ENCODE results near the gene KLF14.

Gene KLF14

GRCh38 chr7:130736298-130736900 lies 2.4 kb upstream of the KLF14 start:
- CTCF ChIA-PET = no interaction called here
- DNase-seq (ENCODE audit: extremely low spot score) = no peak
- POLR2A ChIA-PET = no interaction called here
- TF ChIP-seq FOXA1 (IDR thresholded peaks at IDR 0.05) (no peak), ELF4 (IDR thresholded peaks at IDR 0.05) (no peak), BHLHE40 (IDR thresholded peaks at IDR 0.05; ENCODE audit: borderline replicate concordance) (no peak), SP1 (IDR thresholded peaks at IDR 0.05) (no peak), LEF1 (IDR thresholded peaks at IDR 0.05; ENCODE audit: borderline replicate concordance) (no peak), ARNT (IDR thresholded peaks at IDR 0.05) (no peak), FOXK2 (IDR thresholded peaks at IDR 0.05) (no peak), PKNOX1 (IDR thresholded peaks at IDR 0.05) (no peak), SUZ12 (IDR thresholded peaks at IDR 0.05) (no peak), L3MBTL2 (conservative IDR thresholded peaks at IDR 0.05) (no peak), HDGF (IDR thresholded peaks at IDR 0.05; ENCODE audit: borderline replicate concordance) (no peak), TARDBP (IDR thresholded peaks at IDR 0.05) (no peak), ZNF384 (IDR thresholded peaks at IDR 0.05) (no peak)

GRCh38 chr7:130734815-130735716 lies 1.1 kb upstream of the KLF14 start:
- no peak for DNase-seq (ENCODE audit: extremely low spot score)
- ChIA-PET CTCF (no interaction called here), POLR2A (no interaction called here)
- no peak for TF ChIP-seq FOXA1 (IDR thresholded peaks at IDR 0.05)
- TF ChIP-seq ZNF384 (IDR thresholded peaks at IDR 0.05) = no peak
- peak; percentile 73; the same call in 1 of the 2 replicates for TF ChIP-seq ARNT (IDR thresholded peaks at IDR 0.05)
- TF ChIP-seq SUZ12 (IDR thresholded peaks at IDR 0.05) = no peak
- no peak for TF ChIP-seq FOXM1 (IDR thresholded peaks at IDR 0.05; ENCODE audit: borderline replicate concordance)
- peak; percentile 63 for TF ChIP-seq PKNOX1 (IDR thresholded peaks at IDR 0.05)
- TF ChIP-seq LEF1 (IDR thresholded peaks at IDR 0.05; ENCODE audit: borderline replicate concordance) = no peak
- TF ChIP-seq ELF4 (IDR thresholded peaks at IDR 0.05) = no peak
- TF ChIP-seq NFRKB (IDR thresholded peaks at IDR 0.05) = no peak
- TF ChIP-seq L3MBTL2 (conservative IDR thresholded peaks at IDR 0.05) = 0 out of 2 replicates have a peak, but pooled peaks have one; percentile 18
- no peak for TF ChIP-seq TARDBP (IDR thresholded peaks at IDR 0.05)
- no peak for TF ChIP-seq FOXK2 (IDR thresholded peaks at IDR 0.05)
- TF ChIP-seq SP1 (IDR thresholded peaks at IDR 0.05) = no peak
- peak; percentile 41; the same call in 1 of the 2 replicates for TF ChIP-seq BHLHE40 (IDR thresholded peaks at IDR 0.05; ENCODE audit: borderline replicate concordance)
- TF ChIP-seq CTBP1 (IDR thresholded peaks at IDR 0.05; ENCODE audit: borderline replicate concordance) = no peak
- TF ChIP-seq HDGF (IDR thresholded peaks at IDR 0.05; ENCODE audit: borderline replicate concordance) = no peak

GRCh38 chr7:130732980-130733930 lies 752 bp downstream of the KLF14 start:
- CTCF ChIA-PET = no interaction called here

GRCh38 chr7:130723784-130724183 lies 10.2 kb downstream of the KLF14 start:
- DNase-seq (ENCODE audit: extremely low spot score) = no peak
- no peak for TF ChIP-seq ELF4 (IDR thresholded peaks at IDR 0.05)
- no peak for TF ChIP-seq FOXM1 (IDR thresholded peaks at IDR 0.05; ENCODE audit: borderline replicate concordance)
- TF ChIP-seq BHLHE40 (IDR thresholded peaks at IDR 0.05; ENCODE audit: borderline replicate concordance) = no peak
- TF ChIP-seq L3MBTL2 (conservative IDR thresholded peaks at IDR 0.05) = no peak
- no peak for TF ChIP-seq SP1 (IDR thresholded peaks at IDR 0.05)
- TF ChIP-seq HDGF (IDR thresholded peaks at IDR 0.05; ENCODE audit: borderline replicate concordance) = no peak
- no peak for TF ChIP-seq TARDBP (IDR thresholded peaks at IDR 0.05)
- no peak for TF ChIP-seq ZNF384 (IDR thresholded peaks at IDR 0.05)
- no peak for TF ChIP-seq FOXA1 (IDR thresholded peaks at IDR 0.05)
- POLR2A ChIA-PET = interaction anchor here (1.0 kb wide), 1 partner anchor 654 kb away, joined by 3 read pairs; the partner anchor contains the start of gene KLHDC10
- CTCF ChIA-PET = no interaction called here

More at GRCh38 chr7:130732980-130733930, 752 bp downstream of the KLF14 start:
- DNase-seq (ENCODE audit: extremely low spot score) = no peak
- TF ChIP-seq L3MBTL2 (conservative IDR thresholded peaks at IDR 0.05) = peak; percentile 63; the same call in 1 of the 2 replicates
- TF ChIP-seq SUZ12 (IDR thresholded peaks at IDR 0.05) = no peak
- POLR2A ChIA-PET = no interaction called here

- DNase-seq (ENCODE audit: extremely low spot score) = peak; percentile 65
- ChIA-PET POLR2A (no interaction called here), CTCF (interaction anchor here (1.2 kb wide), 1 partner anchor 480 kb away, joined by 7 read pairs; no protein-coding TSS in a partner anchor)
- no peak for TF ChIP-seq ARNT (IDR thresholded peaks at IDR 0.05)
- no peak for TF ChIP-seq ZNF384 (IDR thresholded peaks at IDR 0.05)
Measured at GRCh38 chr7:130721486-130722277, 12.3 kb downstream of the KLF14 start.
